Measurements from ENCODE around the gene FOXO3. TPM values are rescaled to one million over a fixed set of nuclear protein-coding genes. Genes with fewer than 3 reads are reported as not detected.

The FOXO3 gene
- polyA plus RNA-seq, 1 donor (not counting 4 experiments of a cell fraction or from before 2014, with no cell fraction given), result 17.6 TPM

- Histone ChIP-seq H2AFZ (ENCODE audit: control insufficient read depth, low read length) (no peak overlapping the region), H3K27me3 (ENCODE audit: control insufficient read depth, extremely low read depth, insufficient read depth, low read length) (no peaks in the 10 kb centered on the region), H3K36me3 (ENCODE audit: control insufficient read depth in 2 of 2, extremely low read depth in 1 of 2, insufficient read depth in 2 of 2, low read length in 2 of 2) (peaks cover 5 to 13% of the 10 kb centered on the region in 2 experiments), H3K27ac (ENCODE audit: control insufficient read depth, insufficient read depth, low read length) (no peak overlapping the region), H3K4me3 (ENCODE audit: control insufficient read depth in 2 of 3, extremely low read depth in 1 of 3, insufficient read depth in 2 of 3, low read depth in 1 of 3, low read length in 3 of 3) (peak overlapping the region in 1 of 3 experiments; percentile 6), H3K4me2 (ENCODE audit: control insufficient read depth, extremely low read depth, insufficient read depth, low read depth, low read length) (peak overlapping the region; percentile 66), H3K9me1 (ENCODE audit: control insufficient read depth, extremely low read depth, insufficient read depth, low read length) (peaks cover 2% of the 10 kb centered on the region), H4K20me1 (ENCODE audit: control insufficient read depth, extremely low read depth, insufficient read depth, low read length) (peaks cover 23% of the 10 kb centered on the region), H3K9me3 (ENCODE audit: control insufficient read depth, low read depth, low read length) (no peaks in the 10 kb centered on the region), H3K4me1 (ENCODE audit: control insufficient read depth, extremely low read depth, insufficient read depth, low read length) (peaks cover 42% of the 10 kb centered on the region), H3K79me2 (ENCODE audit: control insufficient read depth, insufficient read depth, low read length) (peaks cover 89% of the 10 kb centered on the region), H3K9ac (ENCODE audit: control insufficient read depth, extremely low read depth, insufficient read depth, low read length) (no peak overlapping the region)
- dilution Hi-C loops (cut with MboI; ENCODE audit: extremely low pct_ligation_motif_present, low sequenced_read_pairs), result no loop called here
- DNase-seq (ENCODE audit: low read depth, low spot score) (no peak), FAIRE-seq (no peak)
- TF ChIP-seq CTCF (optimal IDR thresholded peaks at IDR 0.05 in 1 of 3, IDR thresholded peaks at IDR 0.05 in 1 of 3, conservative IDR thresholded peaks at IDR 0.05 in 1 of 3; ENCODE audit: extremely low read depth in 1 of 3, insufficient read depth in 2 of 3, low read length in 3 of 3), result no peak
- TF ChIP-seq EZH2 (IDR thresholded peaks at IDR 0.05; ENCODE audit: low read length), result no peak
Observed at GRCh38 chr6:108581932-108582475, 21.3 kb downstream of the FOXO3 start.

GRCh38 chr6:108582618-108583017 is 21.9 kb downstream of the FOXO3 start:
- dilution Hi-C loops (cut with MboI; ENCODE audit: extremely low pct_ligation_motif_present, low sequenced_read_pairs), result no loop called here
- peaks cover 49% of the 10 kb centered on the region for H3K4me1 ChIP-seq (ENCODE audit: control insufficient read depth, extremely low read depth, insufficient read depth, low read length)
- no peak overlapping the region for H3K9ac ChIP-seq (ENCODE audit: control insufficient read depth, extremely low read depth, insufficient read depth, low read length)
- no peak overlapping the region for H3K4me3 ChIP-seq (ENCODE audit: control insufficient read depth in 2 of 3, extremely low read depth in 1 of 3, insufficient read depth in 2 of 3, low read depth in 1 of 3, low read length in 3 of 3)
- TF ChIP-seq CTCF (optimal IDR thresholded peaks at IDR 0.05 in 1 of 3, IDR thresholded peaks at IDR 0.05 in 1 of 3, conservative IDR thresholded peaks at IDR 0.05 in 1 of 3; ENCODE audit: extremely low read depth in 1 of 3, insufficient read depth in 2 of 3, low read length in 3 of 3) (no peak), EZH2 (IDR thresholded peaks at IDR 0.05; ENCODE audit: low read length) (no peak)
- H3K79me2 ChIP-seq (ENCODE audit: control insufficient read depth, insufficient read depth, low read length), result peaks cover 90% of the 10 kb centered on the region
- H2AFZ ChIP-seq (ENCODE audit: control insufficient read depth, low read length), result no peak overlapping the region
- no peak overlapping the region for H3K27ac ChIP-seq (ENCODE audit: control insufficient read depth, insufficient read depth, low read length)
- no peaks in the 10 kb centered on the region for H3K9me3 ChIP-seq (ENCODE audit: control insufficient read depth, low read depth, low read length)
- DNase-seq (ENCODE audit: low read depth, low spot score) (no peak), FAIRE-seq (no peak)
- no peak overlapping the region for H3K4me2 ChIP-seq (ENCODE audit: control insufficient read depth, extremely low read depth, insufficient read depth, low read depth, low read length)
- peaks cover 2% of the 10 kb centered on the region for H3K9me1 ChIP-seq (ENCODE audit: control insufficient read depth, extremely low read depth, insufficient read depth, low read length)
- peaks cover 5 to 13% of the 10 kb centered on the region in 2 experiments for H3K36me3 ChIP-seq (ENCODE audit: control insufficient read depth in 2 of 2, extremely low read depth in 1 of 2, insufficient read depth in 2 of 2, low read length in 2 of 2)
- no peaks in the 10 kb centered on the region for H3K27me3 ChIP-seq (ENCODE audit: control insufficient read depth, extremely low read depth, insufficient read depth, low read length)
- H4K20me1 ChIP-seq (ENCODE audit: control insufficient read depth, extremely low read depth, insufficient read depth, low read length), result peaks cover 28% of the 10 kb centered on the region
